HG02885 (cell line): ENCODE data around the gene CYSTM1.

Experiments
- ATAC-seq: cut with Tn5 transposase; IDR thresholded peaks from one replicate; pipeline ENCODE4 v1.9.1; 2021; ENCODE audit warnings: mild to moderate bottlenecking; ENCODE audit not compliant: unreplicated experiment, poor library complexity

CYSTM1 gene

GRCh38 chr5:140273401-140273877 lies 98.5 kb downstream of the CYSTM1 start:
- ATAC-seq = no peak

- no peak for ATAC-seq
Measured at GRCh38 chr5:140275837-140276236, 100.8 kb downstream of the CYSTM1 start.

DNA sequence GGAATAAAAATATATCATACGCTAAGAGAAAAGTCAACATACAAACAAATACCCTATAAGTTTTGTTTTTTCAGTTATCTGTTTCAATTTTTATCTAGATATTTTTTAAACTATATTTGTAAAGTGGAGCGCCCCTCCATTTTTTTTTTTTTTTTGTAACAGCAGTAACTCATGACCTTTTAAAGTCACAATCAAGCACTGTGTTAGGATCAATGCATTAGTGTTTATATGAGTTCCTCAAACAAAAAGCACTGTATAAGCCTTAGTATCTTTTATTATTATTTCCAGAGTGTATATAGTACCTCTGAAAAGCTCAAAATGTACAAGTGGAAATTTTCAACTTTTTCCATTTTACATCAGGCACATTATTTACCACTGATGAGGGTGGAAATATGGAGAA lies 107.3 kb downstream of the CYSTM1 start:
- ATAC-seq = no peak

- ATAC-seq = no peak
Measured at GRCh38 chr5:140284013-140284412, 109.0 kb downstream of the CYSTM1 start.

DNA sequence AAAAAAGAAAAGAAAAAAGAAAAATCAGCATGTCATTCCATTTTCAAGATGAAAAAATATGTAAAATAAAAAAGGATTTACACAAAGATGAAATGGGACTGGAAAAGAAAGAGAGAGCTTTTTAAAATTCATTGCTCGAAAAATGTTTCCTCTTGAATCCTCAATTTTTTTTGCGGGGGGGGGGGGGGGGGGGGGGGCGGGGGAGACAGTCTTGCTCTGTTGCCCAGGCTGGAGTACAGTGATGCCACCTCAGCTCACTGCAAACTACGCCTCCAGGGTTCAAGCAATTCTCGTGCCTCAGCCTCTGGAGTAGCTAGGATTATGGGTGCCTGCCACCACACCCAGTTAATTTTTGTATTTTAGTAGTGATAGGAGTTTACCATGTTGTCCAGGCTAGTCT lies 111.4 kb downstream of the CYSTM1 start:
- no peak for ATAC-seq

DNA sequence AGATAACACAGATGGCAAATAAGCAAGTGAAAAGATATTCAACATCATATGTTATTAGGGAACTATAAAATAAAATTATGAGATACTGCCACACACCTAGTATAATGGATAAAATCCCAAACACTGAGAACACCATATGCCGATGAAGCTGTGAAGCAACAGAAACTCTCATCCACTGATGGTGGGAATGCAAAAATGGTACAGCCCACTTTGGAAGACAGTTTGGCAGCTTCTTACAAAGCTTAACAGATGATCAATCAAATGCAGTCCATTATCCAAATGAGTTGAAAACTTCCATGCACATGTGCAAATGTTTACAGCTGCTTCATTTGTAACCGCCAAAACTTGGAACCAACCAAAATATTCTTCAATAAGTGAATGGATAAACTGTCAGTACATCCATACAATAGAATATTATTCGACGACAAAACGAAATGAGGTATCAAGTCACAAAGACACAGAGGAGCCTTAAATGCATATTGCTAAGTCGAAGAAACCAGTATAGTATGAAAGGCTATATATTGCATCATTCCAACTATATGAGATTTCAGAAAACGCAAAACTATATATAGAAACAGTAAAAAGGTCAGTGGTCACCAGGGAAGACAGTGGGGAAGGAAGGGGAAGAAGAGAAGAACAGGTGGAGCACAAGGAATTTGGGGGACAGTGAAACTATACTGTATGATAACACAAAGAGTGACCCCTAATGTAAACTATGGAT lies 113.0 kb downstream of the CYSTM1 start:
- ATAC-seq = no peak

- ATAC-seq = no peak
Measured at GRCh38 chr5:140292212-140293036, 117.4 kb downstream of the CYSTM1 start.
